ENCODE measurements around the gene TTC9.

DNA sequence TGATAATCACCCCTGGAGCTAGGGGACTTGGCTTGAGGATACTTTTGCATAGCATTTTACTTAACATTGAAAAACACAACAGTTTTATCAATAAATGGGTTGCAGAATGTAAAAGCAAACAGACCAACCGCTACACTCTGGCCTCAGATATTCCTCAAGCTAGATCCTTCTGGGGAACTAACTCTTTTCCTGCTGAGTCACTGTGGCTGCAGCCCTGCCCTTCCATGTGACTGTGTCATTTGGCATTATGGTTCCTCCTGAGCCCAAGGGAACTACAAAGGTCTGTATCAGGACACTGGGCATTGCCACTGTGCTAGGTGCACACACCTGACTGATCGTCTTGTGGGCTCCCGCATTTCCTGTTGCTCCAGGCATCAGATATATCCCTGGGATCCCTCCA, 56.6 kb downstream of the TTC9 start:
- TF ChIP-seq, protein P1, sequence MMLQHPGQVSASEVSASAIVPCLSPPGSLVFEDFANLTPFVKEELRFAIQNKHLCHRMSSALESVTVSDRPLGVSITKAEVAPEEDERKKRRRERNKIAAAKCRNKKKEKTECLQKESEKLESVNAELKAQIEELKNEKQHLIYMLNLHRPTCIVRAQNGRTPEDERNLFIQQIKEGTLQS (IDR thresholded peaks at IDR 0.05; ENCODE audit: borderline replicate concordance, extremely low read depth, low read depth, low read length): no peak
- no peak for TF ChIP-seq ZNF274 (IDR thresholded peaks at IDR 0.05; ENCODE audit: insufficient read depth, insufficient read length)
- no peak for TF ChIP-seq EP300 (IDR thresholded peaks at IDR 0.05; ENCODE audit: borderline replicate concordance in 1 of 2, control insufficient read depth in 1 of 2, low read depth in 2 of 2, low read length in 2 of 2)
- TF ChIP-seq SP1 (IDR thresholded peaks at IDR 0.05; ENCODE audit: low read depth, low read length): no peak
- TF ChIP-seq ESRRA (IDR thresholded peaks at IDR 0.05; ENCODE audit: low read length): no peak
- no peak for TF ChIP-seq RAD21 (IDR thresholded peaks at IDR 0.05; ENCODE audit: insufficient read depth, low read depth, low read length)

Data from GM12878 (cell line).